NCI-H2107 (cell line): ENCODE data around the gene BTN3A1.
"Not testable (repeated sequence)": the region's sequence is repeated elsewhere in the genome, so short reads cannot be mapped to it uniquely, and the experiment has no call there.

Experiments
- DNase-seq: peaks from one replicate; lab custom pipeline; 2025; lab: John Stamatoyannopoulos, UW

Gene BTN3A1

DNA sequence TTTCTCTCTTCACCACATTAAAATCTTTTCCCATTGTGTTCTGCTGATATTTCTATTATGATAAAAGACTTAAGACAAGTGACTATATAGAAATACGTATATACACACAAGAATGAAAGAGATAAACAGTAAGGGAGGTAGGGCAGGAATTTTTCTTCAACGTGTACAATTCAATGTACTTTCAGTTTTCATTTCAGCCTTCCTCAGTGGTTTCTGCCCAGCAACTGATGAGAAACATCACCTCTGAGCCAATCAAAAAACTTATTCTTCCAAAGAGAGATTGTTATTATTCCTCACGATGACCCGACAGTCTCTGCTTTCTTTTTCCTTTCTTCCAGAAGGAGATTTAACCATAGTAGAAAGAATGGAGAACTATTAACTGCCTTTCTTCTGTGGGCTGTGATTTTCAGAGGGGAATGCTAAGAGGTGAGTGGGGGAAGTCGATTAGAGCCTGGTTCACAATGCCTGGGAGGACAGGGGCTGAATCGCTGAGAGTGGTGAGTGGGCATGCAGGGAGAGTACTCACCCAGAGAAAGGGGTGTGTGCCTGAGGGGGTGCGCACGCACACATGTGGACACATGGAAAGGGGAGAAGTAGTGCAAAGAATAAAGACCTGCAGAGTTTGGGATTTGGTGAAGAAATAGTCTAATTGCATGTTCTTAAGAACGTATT is at the start of gene BTN3A1:
BTN3A1 (plus strand) TSS at position 289 of the 672 bp plus-strand sequence. CDS start 3,289 bp downstream, outside the sequence.
- DNase-seq = no peak

DNA sequence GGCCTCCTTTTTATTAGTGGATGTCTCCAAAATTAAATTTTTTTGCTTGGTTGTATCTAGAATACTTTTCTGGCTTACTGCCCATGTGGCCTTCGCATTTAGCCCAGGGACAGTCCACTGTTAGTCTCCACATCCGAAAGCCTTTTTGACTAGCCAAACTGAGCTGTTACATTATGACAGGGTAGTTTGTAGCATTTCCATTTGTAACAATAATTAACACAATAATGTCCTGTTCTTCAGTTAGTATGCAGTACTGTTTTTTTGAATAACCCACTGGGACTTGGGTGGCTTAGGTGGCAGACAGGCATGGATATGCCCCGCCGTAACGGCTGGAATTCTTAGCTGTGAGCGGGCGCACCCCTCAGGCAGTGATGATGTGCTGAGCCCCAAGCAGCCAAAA is 49.8 kb upstream of the BTN3A1 start:
- DNase-seq = no peak

DNA sequence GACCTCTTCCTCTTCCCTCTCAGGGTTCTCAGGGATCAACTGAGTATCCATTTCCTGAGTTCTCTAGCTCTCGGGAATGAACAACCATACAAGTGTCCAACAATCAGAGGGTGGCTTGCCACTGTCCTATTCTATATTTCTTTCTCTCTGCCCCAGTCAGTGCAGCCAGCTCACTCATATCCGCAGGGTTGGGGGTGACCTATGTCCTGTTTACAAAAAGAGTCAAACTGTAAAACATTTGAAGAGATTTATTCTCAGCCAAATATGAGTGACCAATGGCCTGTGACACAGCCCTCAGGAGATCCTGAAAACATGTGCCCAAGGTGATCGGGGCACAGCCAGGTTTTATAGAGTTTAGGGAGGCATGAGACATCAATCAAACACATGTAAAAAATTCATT is 47.9 kb upstream of the BTN3A1 start:
- no peak for DNase-seq

- no peak for DNase-seq
These were observed 46.7 kb upstream of the BTN3A1 start for GRCh38 chr6:26355366-26355765.

DNA sequence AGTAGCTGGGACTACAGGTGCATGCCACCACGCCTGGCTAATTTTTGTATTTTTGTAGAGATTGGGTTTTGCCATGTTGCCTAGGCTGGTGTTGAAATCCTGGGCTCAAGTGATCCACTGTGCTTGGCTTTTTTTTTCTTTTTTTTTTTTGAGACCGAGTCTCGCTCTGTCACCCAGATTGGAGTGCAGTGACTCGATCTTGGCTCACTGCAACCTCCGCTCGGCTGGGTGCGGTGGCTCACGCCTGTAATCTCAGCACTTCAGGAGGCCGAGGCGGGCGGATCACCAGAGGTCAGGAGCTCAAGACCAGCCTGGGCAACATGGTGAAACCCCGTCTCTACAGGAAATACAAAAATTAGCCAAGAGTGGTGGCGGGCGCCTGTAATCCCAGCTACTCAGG is 44.5 kb upstream of the BTN3A1 start:
- not testable (repeated sequence) for DNase-seq

DNA sequence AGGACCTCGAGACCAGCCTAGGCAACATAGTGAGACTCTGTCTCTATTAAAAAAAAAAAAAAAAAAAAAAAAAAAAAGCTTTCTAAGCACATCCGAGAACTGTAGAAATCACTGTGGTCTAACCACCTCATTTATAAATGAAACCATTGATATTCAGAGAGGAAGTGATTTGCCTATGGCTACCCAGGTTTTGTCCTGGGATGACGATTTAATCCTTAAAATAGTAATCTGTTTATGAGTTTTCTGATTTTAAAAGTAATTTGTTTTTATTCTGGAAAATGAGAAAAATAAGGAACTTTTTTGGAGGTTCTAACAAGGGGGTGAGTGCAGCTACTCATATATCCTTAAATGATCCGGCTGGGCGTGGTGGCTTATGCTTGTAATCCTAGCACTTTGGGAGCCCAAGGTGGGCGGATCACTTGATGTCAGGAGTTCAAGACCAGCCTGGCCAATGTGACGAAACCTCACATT is 43.5 kb upstream of the BTN3A1 start:
- no peak for DNase-seq

DNA sequence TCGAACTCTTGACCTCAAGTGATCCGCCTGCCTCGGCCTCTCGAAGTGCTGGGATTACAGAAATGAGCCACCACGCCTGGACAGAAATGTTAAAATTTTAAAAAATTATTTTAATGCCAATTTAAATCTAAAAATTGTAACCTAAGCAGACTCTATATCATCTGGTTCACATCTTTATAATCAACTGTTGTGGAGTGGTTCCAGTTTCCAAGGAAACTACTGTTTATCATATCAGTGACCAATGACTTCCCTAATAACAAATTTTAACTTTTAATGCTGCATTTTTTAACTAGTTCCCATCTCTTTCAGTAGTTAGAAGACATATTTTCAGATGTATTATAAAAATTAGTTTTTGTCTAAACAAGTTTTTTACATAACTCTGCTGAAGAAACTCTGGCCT is 42.3 kb upstream of the BTN3A1 start:
- DNase-seq = no peak

GRCh38 chr6:26360451-26361416 is 41.3 kb upstream of the BTN3A1 start:
- no peak for DNase-seq

DNA sequence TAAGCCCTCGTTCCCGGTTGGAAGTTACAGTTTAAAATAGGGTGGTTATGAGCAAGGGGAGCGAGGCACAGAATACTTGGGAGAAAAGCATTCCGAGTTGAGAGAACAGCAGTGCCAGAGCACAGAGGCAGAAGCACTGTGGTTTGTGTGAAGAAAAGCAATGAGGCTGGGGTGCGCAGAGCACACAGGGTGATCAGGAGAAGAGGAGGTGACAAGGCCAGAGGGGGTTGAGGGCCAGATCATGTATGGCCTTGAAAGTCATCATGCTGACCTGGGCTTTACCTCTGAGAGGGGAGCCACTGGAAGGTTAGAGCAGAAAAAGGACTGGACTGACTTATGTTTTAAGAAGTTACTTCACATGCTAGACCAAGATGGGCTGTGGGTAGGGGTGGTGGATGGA is 40.5 kb upstream of the BTN3A1 start:
- DNase-seq = no peak

GRCh38 chr6:26362093-26362835 is 39.8 kb upstream of the BTN3A1 start:
- DNase-seq = no peak

GRCh38 chr6:26362836-26363220 is 39.2 kb upstream of the BTN3A1 start:
- DNase-seq = no peak

GRCh38 chr6:26363882-26364701 is 38.0 kb upstream of the BTN3A1 start:
- no peak for DNase-seq

DNA sequence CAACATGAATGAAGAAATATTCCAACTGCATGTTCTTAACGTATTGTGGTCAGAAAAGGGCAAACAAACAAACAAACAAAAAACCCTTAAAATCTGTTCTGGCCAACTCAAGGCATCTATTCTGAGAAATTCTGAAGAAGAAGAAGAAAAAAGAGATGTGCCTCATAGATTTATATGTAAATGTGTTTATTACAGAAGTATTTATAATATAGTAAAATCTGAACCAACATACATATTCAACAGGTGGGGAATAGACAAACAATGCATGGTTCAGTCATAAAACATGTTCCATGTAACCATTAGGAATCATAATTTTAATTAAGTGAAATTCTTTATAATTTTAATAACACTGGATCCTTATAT is 36.5 kb upstream of the BTN3A1 start:
- DNase-seq = no peak

GRCh38 chr6:26366504-26366903 is 35.6 kb upstream of the BTN3A1 start:
- no peak for DNase-seq

GRCh38 chr6:26367114-26367513 is 35.0 kb upstream of the BTN3A1 start:
- no peak for DNase-seq

- DNase-seq = not testable (repeated sequence)
These were observed 30.3 kb upstream of the BTN3A1 start for GRCh38 chr6:26371813-26372212.

DNA sequence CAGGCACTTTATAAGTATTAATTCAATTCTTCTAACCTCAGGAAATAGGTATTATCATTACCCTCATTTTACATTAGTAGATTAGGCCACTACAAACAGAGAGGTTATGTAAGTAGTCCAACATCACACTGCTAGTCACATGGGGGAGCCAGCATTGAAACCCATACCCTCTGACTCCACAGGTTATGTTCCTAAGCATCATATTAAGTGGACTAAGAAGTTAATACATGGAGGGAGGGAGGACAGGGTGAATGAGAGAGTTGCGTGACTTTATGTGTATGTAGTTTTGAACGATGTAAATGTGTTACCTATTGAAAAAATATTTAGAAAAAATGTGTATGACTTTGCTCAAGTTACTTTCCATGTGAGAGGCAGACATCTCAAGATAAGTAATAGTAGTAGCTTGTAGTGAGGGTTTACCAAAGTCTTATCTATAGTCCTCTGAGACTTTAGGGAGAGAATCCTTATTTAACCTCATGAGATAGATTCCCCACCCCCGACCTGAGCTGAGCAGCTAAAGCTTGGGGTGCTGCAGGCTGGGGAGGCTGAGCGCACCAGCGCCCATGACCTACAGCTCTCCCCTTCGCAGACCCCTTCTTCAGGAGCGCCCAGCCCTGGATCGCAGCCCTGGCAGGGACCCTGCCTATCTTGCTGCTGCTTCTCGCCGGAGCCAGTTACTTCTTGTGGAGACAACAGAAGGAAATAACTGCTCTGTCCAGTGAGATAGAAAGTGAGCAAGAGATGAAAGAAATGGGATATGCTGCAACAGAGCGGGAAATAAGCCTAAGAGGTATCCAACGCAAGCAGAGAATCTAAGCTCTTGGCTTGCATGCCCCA is 29.5 kb upstream of the BTN3A1 start:
- no peak for DNase-seq

GRCh38 chr6:26375270-26375669 is 26.8 kb upstream of the BTN3A1 start:
- no peak for DNase-seq

DNA sequence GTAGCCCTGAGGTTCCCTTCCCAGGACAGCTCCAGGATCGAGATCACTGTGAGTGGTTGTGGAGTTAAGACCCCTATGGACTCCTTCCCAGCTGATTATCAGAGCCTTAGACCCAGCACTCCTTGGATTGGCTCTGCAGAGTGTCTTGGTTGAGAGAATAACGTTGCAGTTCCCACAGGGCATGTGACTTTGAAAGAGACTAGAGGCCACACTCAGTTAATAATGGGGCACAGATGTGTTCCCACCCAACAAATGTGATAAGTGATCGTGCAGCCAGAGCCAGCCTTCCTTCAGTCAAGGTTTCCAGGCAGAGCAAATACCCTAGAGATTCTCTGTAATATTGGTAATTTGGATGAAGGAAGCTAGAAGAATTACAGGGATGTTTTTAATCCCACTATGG is 24.4 kb upstream of the BTN3A1 start:
- DNase-seq = no peak

GRCh38 chr6:26378143-26378542 is 23.9 kb upstream of the BTN3A1 start:
- not testable (repeated sequence) for DNase-seq

- no peak for DNase-seq
These were observed 22.8 kb upstream of the BTN3A1 start for GRCh38 chr6:26379292-26379691.
